Measurements from ENCODE around the gene RYR2. TPM values are rescaled to one million over a fixed set of nuclear protein-coding genes. Genes with fewer than 3 reads are reported as not detected.

Gene RYR2
- total RNA-seq, 4 donors from 2014 or later: 0.20 to 0.60 (median 0.32) TPM

DNA sequence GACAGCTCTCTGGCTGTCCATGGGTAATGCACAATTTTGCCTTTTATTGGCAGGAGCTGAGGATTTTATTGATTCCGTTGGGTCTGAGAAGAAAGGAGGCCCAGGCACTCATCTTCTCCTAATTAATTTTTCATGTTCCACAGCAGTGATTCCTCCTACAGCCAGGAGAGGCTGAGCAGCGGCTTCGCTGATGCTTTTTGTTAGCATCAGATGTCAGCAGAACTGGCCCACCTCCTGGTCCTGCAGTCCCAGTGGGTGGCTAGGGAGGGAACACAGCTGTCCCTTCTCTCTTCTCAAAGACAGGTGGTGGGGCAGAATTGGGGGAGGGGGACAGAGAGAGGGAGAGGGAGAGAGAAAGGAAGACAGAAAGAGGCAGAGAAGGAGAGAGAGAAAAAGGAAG, 43.4 kb upstream of the RYR2 start:
- 62 to 67% methylated on average over 3 of the region's 3 CpGs for WGBS, 2 donors
- TF ChIP-seq, protein P1, sequence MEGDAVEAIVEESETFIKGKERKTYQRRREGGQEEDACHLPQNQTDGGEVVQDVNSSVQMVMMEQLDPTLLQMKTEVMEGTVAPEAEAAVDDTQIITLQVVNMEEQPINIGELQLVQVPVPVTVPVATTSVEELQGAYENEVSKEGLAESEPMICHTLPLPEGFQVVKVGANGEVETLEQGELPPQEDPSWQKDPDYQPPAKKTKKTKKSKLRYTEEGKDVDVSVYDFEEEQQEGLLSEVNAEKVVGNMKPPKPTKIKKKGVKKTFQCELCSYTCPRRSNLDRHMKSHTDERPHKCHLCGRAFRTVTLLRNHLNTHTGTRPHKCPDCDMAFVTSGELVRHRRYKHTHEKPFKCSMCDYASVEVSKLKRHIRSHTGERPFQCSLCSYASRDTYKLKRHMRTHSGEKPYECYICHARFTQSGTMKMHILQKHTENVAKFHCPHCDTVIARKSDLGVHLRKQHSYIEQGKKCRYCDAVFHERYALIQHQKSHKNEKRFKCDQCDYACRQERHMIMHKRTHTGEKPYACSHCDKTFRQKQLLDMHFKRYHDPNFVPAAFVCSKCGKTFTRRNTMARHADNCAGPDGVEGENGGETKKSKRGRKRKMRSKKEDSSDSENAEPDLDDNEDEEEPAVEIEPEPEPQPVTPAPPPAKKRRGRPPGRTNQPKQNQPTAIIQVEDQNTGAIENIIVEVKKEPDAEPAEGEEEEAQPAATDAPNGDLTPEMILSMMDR (IDR thresholded peaks at IDR 0.05): no peak
- TF ChIP-seq POLR2A (IDR thresholded peaks at IDR 0.05) (no peak), EP300 (IDR thresholded peaks at IDR 0.05) (no peak)
- H3K36me3 ChIP-seq: no peaks in the 10 kb centered on the region

DNA sequence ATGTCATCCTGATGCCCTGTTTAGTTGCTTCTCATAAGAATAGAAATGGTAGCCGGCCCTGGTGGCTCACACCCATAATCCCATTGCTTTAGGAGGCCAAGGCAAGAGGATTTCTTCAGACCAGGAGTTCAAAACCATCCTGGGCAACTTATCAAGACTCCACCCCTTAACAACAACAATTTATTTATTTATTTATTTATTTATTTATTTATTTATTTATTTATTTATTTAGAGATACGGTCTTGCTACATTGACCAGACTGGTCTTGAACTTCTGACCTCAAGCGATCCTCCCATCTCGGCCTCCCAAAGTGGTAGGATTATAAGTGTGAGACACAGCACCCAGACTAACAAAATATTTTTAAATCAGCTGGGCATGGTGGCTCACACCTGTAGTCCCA, 41.8 kb upstream of the RYR2 start:
- H3K27me3 ChIP-seq: no peaks in the 10 kb centered on the region
- H3K9me3 ChIP-seq: no peaks in the 10 kb centered on the region
- no peaks in the 10 kb centered on the region for H3K4me1 ChIP-seq
- H3K36me3 ChIP-seq: no peaks in the 10 kb centered on the region
- H3K4me3 ChIP-seq: no peak overlapping the region
- TF ChIP-seq, protein P1 (IDR thresholded peaks at IDR 0.05): no peak
- no peak for TF ChIP-seq POLR2A (IDR thresholded peaks at IDR 0.05)
- TF ChIP-seq EP300 (IDR thresholded peaks at IDR 0.05): no peak
- no peak overlapping the region for H3K27ac ChIP-seq
- 90 to 93% methylated on average over 4 of the region's 4 CpGs for WGBS, 2 donors
- no peak for DNase-seq (ENCODE audit: low spot score in 2 of 2)

More for the DNA sequence above, 43.4 kb upstream of the RYR2 start:
- no peak overlapping the region for H3K27ac ChIP-seq
- no peaks in the 10 kb centered on the region for H3K4me1 ChIP-seq
- no peak for DNase-seq (ENCODE audit: low spot score in 2 of 2)
- no peaks in the 10 kb centered on the region for H3K27me3 ChIP-seq
- H3K4me3 ChIP-seq: no peak overlapping the region
- no peaks in the 10 kb centered on the region for H3K9me3 ChIP-seq

DNA sequence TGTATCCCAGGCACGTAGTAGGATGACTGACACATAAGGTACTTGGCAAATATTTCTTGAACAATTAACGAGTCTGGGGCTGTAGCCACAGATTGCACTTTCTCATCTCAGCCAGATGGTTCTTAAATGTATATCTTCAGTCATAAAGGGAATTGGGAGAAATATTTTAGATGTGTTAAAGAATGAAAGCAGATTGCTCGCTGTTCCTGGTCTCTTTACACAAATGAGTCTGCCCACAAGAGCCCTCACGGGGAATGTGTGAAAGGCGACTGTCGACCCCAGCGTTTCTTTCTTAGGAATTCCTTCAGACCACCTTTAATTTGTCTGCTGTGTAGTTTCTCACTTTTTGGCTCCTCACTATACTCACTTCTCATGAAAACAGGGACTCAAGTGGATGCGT, 38.5 kb upstream of the RYR2 start:
- Histone ChIP-seq H3K4me3 (no peak overlapping the region), H3K36me3 (no peaks in the 10 kb centered on the region), H3K27me3 (no peaks in the 10 kb centered on the region), H3K4me1 (no peaks in the 10 kb centered on the region), H3K27ac (no peak overlapping the region), H3K9me3 (no peaks in the 10 kb centered on the region)
- no peak for DNase-seq (ENCODE audit: low spot score in 2 of 2)
- WGBS, 2 donors: 57% methylated on average over 8 of the region's 8 CpGs
- TF ChIP-seq POLR2A (IDR thresholded peaks at IDR 0.05) (no peak), EP300 (IDR thresholded peaks at IDR 0.05) (no peak)

DNA sequence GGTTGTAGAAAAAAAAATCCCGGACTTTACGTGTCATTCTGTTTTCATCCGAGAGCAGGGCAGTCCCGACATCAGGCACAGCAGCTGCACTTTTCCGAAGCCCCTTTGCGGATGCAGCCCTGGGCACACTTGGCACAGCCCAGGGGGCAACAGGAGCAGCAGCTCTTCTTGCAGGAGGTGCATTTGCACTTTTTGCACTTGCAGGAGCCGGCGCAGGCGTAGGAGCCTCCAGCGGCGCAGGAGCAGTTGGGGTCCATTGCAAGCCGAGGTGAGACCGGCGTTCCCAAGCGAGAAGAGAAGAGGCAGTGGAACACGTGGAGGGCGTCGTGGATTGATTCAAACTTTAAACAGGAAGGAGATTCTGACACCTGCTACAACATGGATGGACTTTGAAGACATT, 37.9 kb upstream of the RYR2 start, which contains the start of gene MT1HL1:
Gene MT1HL1, minus strand, starts transcription at position 326 of the 400 bp plus-strand sequence. Its CDS starts 69 bp downstream, at position 257.
- 90 to 91% methylated on average over 18 of the region's 18 CpGs for WGBS, 2 donors
- Histone ChIP-seq H3K4me1 (no peaks in the 10 kb centered on the region), H3K9me3 (no peaks in the 10 kb centered on the region), H3K4me3 (no peak within 1 kb of the TSS), H3K36me3 (no peaks in the 10 kb centered on the region), H3K27ac (no peak within 1 kb of the TSS), H3K27me3 (no peaks in the 10 kb centered on the region)
- TF ChIP-seq EP300 (IDR thresholded peaks at IDR 0.05) (no peak), POLR2A (IDR thresholded peaks at IDR 0.05) (no peak)
- TF ChIP-seq, protein P1 (IDR thresholded peaks at IDR 0.05): no peak
- no peak for DNase-seq (ENCODE audit: low spot score in 2 of 2)

DNA sequence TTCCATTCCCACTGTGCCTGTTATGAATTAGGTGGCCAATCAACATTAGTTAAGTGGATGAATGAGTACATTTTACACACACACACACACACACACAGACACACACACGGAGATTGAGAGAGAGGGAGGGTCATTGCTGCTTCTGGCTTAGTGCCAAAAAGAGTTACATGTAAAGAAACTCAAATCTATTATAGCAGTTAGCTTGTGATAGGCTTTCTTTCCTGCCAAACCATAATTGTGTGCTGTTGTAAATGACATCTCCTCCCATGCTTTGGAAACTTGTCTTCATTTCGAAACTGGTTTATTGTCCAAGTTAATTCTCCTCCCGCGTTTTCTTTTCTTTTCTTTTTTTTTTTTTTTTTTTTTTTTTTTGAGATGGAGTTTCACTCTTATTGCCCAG, 36.3 kb upstream of the RYR2 start:
- Histone ChIP-seq H3K9me3 (no peaks in the 10 kb centered on the region), H3K27ac (no peak overlapping the region), H3K4me3 (no peak overlapping the region), H3K36me3 (no peaks in the 10 kb centered on the region), H3K27me3 (no peaks in the 10 kb centered on the region), H3K4me1 (no peaks in the 10 kb centered on the region)
- no peak for TF ChIP-seq EP300 (IDR thresholded peaks at IDR 0.05)
- TF ChIP-seq POLR2A (IDR thresholded peaks at IDR 0.05): no peak
- TF ChIP-seq, protein P1 (IDR thresholded peaks at IDR 0.05): no peak
- 51 to 56% methylated on average over 4 of the region's 4 CpGs for WGBS, 2 donors
- DNase-seq (ENCODE audit: low spot score in 2 of 2): no peak

Measured in tibial nerve (tissue), 4 donors.